Fibroblast of skin of right biceps (primary cell): ENCODE results near the gene XAB2.
"Not testable (repeated sequence)": the region's sequence is repeated elsewhere in the genome, so short reads cannot be mapped to it uniquely, and the experiment has no call there.

Source experiments
- DNase-seq: peaks from one replicate; pipeline ENCODE4 v3.0.0-alpha.2; 2013

The XAB2 gene

DNA sequence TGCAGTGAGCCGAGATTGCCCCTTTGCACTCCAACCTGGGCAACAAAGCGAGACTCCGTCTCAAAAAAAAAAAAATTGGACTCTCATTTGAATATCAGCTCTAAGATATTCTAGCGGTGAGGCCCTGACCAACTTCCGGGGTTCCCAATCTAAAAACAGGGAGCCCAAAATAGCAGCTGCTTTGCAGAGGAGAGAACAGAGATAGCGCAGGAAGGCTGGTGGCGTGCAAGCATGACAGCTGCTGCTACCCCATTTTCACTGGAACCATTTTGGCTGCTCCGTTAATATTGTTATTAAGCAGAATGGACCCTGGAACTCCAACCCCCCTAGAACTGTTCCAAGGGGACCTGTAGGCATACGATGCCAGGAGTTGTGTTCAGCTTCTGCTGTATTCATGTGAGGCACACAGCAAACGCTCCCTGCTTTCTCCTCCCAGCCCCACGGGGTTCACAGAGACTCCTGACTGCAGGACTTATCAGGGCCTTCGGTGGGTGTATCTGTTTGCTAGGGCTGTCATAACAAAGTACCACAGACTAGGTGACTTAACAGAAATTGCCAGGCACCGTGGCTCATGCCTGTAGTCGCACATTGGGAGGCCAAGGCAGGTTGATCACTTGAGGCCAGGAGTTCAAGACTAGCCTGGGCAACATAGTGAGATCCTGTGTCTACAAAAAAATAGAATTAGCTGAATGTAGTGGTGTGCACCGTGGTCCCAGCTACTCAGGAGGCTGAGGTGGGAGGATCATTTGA, 19.1 kb upstream of the XAB2 start:
- DNase-seq = no peak

GRCh38 chr19:7647156-7647555, 17.8 kb upstream of the XAB2 start:
- no peak for DNase-seq

DNA sequence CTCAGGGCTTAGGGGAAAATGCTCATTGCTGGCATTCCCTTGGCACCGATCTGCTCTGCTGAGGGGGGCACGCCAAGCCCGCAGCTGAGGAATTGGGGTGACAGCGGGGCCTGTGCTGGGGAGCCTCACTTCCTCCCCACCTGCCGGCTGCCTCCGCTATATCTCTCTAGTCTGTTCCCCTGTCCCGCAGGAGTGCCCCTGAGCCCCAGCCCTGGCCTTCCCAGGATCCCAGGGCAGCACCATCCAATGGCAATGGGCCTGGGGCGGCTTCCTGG, 17.0 kb upstream of the XAB2 start:
- DNase-seq = no peak

GRCh38 chr19:7645656-7646425, 16.5 kb upstream of the XAB2 start:
- DNase-seq = no peak

- no peak for DNase-seq
Measured at GRCh38 chr19:7645163-7645562, 15.8 kb upstream of the XAB2 start.

DNA sequence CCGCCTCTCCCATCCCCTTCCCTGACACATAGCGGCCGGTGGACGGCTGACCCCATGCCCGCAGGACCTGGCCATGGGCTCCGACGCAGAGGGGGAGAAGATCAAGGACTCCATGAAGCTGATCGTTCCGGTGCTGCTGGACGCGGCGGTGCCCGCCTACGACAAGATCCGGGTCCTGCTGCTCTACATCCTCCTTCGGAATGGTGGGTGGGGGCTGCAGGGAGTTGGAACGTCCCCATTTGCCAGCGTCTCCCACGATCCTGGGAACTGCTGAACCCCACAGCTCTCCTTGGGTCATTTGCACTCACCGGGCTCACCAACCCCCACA, 15.2 kb upstream of the XAB2 start:
- DNase-seq = no peak

DNA sequence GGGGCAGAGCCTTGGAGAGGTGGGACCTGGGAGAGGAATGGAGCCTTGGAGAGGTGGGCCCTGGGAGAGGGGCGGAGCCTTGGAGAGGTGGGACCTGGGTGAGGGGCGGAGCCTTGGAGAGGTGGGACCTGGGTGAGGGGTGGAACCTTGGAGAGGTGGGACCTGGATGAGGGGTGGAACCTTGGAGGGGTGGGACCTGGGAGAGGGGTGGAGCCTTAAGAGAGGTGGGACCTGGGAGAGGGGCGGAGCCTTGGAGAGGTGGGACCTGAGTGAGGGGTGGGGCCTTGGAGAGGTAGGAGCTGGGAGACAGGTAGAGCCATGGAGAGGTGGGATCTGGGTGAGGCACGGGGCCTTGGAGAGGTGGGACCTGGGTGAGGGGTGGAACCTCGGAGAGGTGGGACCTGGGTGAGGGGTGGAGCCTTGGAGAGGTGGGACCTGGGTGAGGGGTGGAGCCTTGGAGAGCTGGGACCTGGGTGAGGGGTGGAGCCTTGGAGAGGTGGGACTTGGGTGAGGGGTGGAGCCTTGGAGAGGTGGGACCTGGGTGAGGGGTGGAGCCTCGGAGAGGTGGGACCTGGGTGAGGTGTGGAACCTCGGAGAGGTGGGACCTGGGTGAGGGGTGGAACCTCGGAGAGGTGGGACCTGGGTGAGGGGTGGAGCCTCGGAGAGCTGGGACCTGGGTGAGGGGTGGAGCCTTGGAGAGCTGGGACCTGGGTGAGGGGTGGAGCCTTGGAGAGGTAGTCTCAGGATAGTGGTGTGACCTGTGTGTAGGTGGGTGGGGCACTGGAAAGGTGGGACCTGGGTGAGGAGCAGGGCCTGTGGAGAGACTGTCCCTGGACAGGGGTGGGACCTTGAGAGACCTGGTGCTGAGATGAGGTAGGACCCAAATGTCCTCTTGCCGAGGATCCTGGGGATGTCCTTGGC, 14.5 kb upstream of the XAB2 start:
- DNase-seq = not testable (repeated sequence)

DNA sequence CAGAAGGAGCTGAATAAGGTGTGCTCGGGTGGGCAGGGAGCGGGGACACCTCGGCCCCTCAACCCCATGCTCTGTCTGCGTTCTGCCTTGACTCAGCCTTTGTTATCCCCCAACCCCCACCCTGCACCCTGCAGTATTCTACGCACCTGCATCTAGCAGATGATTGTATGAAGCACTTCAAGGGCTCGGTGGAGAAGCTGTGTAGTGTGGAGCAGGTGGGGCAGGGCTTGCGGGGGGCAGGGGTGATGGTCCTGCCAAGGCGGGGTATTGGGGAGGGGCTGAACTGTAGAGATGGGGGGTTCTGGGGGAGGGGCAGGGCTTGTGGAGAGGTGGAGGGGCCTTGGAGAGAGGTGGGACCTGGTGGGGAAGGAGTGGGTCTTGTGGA, 13.7 kb upstream of the XAB2 start:
- DNase-seq = no peak

- DNase-seq = no peak
Measured at GRCh38 chr19:7642295-7643030, 13.1 kb upstream of the XAB2 start.

DNA sequence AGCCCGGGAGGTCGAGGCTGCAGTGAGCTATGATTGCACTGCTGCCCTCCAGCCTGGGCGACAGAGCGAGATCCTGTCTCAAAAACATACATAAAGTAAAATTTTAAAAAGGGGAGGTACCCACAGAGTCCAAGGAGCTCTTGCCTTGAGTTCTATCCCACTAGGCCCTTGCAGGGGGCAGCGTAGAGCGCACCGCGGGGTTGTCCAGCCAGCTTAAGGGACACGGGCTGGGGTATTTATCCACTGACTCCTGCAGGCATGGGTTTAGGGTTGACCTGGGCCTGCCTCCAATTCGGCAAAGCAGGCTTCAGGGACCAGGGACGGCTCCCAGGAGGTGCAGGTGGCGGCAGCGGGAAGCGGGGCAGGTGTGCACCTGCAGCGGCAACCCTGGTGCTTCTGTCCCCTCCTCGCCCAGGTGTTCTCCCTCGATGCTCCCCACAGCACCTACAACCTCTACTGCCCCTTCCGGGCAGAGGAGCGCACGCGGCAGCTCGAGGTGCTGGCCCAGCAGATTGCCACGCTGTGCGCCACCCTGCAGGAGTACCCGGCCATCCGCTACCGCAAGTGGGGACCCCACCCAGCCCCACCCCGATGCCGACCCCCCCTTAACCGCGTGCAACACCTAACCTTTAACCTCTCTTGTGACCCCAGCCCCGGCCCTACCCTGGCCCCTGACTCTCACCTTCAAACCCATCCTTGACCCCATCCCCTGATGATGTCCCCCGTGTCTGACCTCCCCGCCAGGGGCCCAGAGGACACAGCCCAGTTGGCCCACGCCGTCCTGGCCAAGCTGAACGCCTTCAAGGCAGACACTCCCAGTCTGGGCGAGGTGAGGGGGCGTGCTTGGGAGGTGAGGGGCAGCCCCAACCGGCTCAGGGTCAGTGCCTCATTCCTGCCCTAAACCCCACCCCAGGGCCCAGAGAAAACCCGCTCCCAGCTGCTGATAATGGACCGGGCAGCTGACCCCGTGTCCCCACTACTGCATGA, 12.2 kb upstream of the XAB2 start:
- no peak for DNase-seq

- no peak for DNase-seq
Measured at GRCh38 chr19:7640803-7641202, 11.5 kb upstream of the XAB2 start.

DNA sequence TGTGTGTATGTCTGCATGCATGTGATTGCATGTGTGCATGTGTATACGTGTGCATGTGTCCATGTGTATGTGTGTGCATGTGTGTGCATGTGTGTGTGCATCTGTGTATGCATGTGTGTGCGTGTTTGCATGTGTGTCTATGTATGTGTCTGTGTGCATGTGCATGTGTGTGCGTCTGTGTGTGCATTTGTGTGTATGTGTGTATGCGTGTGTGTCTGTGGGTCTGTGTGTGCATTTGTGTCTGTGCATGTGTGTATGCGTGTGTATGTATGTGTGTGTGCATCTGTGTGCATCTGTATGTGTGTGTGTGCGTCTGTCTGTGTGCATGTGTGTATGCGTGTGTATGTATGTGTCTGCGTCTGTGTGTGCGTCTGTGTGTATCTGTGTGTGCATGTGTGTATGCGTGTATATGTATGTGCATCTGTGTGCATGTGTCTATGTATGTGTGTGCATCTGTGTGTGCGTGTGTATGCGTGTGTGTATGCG, 10.6 kb upstream of the XAB2 start:
- DNase-seq = no peak

DNA sequence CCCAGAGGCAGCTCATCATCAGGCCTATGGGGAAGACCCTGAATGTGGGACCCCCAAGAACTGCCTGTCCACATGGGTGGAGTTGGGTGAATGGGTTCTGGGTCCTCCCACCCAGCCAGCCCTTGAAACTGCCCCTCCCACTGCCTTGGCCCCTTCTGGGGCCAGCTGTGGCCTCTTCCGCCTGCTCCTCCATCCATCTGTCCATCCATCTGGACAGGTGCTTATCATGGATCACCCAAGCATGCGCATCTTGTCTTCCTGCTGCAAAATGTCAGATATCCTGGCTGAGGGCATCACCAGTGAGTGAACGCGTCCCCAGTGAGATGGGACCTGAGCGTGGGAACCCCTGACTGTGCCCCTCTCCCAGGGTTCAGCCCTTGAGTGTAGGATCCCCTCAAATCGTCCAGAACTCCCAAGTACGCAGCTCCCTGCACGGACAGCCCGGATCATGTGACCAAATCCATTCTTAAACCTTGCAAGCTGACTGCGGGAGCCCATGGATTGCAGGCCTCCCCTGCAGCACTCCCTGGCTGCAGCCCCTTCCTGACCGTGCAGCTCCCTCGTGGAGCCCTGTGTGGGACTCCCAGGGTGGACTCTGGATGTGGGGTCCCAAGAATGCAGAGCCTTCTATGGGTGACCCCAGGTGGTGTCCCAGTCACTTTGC, 9.6 kb upstream of the XAB2 start:
- no peak for DNase-seq

DNA sequence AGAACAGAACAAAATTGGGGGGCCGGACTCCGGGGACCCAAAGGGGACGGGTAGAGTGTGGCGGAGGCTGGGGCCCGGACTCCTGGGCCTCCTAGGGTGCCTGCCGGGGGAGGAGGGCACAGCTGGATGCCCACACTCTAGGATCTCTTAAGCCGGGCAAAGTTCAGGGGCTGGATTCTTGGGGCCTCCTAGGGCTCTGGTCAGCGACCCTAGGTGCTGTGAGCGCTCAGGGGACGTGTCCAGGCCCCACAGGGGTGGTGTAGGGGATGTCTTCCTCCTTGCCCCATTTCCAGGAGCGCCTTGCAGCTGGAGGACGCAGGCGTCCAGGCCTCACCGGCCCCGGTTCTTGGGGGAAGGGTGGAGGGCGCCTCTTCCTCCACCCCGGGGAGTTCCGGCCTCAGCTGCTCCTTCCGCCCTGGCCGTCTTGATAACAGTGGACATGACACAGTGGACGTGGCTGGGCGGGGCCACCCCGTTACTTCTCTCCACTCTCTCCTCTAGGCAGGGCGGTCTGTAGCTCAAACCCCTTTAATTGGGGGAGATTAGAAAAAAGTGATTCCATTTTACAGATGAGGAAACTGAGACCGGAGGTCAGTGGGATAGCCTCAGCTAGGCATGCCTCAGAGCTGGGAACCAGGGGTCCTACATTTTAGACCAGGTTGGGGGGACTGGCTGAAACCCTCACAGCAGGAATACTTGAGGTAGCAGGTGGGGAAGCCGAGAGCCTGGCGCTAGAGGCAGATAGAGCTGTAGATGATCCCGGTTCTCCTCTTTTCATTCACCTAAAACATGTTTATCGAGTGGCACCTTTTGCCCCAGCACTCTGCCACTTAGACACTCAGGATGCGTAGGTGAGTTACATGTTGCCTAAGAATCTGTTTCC, 8.3 kb upstream of the XAB2 start:
- DNase-seq = no peak

GRCh38 chr19:7636691-7637373, 7.5 kb upstream of the XAB2 start, which contains the start of gene STXBP2:
Gene STXBP2, plus strand, starts transcription at chr19:7637110. Its CDS starts 40 bp downstream, at chr19:7637150.
- DNase-seq = no peak

DNA sequence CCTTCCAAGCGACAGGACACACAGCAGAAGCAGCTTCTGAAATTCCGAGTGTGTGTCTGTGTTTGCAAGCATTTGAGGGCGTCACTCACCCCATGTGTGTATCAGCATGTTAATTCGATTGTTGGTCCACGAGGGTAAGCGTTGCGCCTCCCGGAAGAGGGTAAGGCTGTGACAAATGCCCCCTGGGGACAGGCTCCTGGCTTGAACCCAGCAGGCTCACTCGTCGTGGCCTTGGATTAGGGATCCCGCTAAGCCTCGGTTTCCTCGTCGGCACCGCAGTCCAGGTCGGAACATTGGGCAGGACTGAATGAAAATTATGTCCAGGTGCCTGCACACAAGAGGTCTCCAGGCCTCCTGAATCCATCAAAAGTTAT, 7.0 kb upstream of the XAB2 start:
- DNase-seq = no peak

DNA sequence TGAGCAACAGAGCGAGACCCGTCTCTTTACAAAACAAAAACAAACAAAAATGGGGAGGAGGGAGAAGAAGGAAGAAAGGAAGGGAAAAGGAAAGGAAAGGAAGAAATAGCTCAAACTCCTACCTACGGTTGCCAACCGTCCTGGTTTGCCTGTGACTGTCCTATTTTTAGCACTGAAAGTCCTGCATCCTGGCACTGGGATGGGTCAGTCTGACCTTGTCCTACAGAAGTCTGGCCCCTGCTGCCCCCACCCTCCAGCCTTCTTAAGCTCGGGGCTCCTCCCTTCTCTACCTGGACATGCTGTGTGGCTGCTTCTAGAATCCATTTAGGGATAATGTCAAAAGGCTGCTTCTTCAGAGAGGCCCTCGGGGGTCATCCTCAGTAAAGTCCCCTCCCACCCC, 6.3 kb upstream of the XAB2 start:
- DNase-seq = no peak

GRCh38 chr19:7633698-7634097, 4.4 kb upstream of the XAB2 start, which contains the start of gene PCP2:
Gene PCP2, minus strand, starts transcription at chr19:7633719. Its CDS starts 262 bp downstream, at chr19:7633457.
- no peak for DNase-seq
